ENCODE results near the gene CLDN11.

Gene CLDN11

DNA sequence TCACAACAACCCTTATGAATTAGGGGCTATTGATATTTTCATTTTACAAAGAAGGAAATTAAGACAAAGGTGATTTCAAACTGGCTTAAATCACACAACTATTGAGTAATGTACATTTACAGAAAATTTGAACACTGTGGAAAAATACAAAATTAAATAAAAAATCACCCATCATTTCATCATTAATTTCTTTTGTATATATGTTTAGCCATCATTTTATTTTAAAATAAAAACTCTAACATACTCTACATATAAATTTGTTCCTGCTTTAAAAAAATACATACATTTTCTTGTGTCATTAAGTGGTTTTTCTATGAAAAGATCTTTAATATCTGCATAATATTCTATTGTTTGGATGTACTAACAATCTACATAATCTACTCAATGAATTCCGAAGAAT is 20.2 kb downstream of the CLDN11 start:
- no peak overlapping the region for H3K4me3 Mint-ChIP-seq
- peaks cover 15% of the 10 kb centered on the region for H3K27me3 Mint-ChIP-seq (ENCODE audit: low read depth)
- no peaks in the 10 kb centered on the region for H3K36me3 Mint-ChIP-seq (ENCODE audit: low read depth)
- H3K4me1 Mint-ChIP-seq (ENCODE audit: low read depth), result no peaks in the 10 kb centered on the region
- H3K27ac Mint-ChIP-seq, result no peak overlapping the region
- no peaks in the 10 kb centered on the region for H3K9me3 Mint-ChIP-seq

- peaks cover 15% of the 10 kb centered on the region for H3K27me3 Mint-ChIP-seq (ENCODE audit: low read depth)
- H3K4me1 Mint-ChIP-seq (ENCODE audit: low read depth), result no peaks in the 10 kb centered on the region
- no peaks in the 10 kb centered on the region for H3K9me3 Mint-ChIP-seq
These were observed 21.7 kb downstream of the CLDN11 start for GRCh38 chr3:170440344-170440743.

GRCh38 chr3:170441412-170441811 is 22.7 kb downstream of the CLDN11 start:
- H3K27me3 Mint-ChIP-seq (ENCODE audit: low read depth), result peaks cover 15% of the 10 kb centered on the region
- H3K9me3 Mint-ChIP-seq, result no peaks in the 10 kb centered on the region
- H3K36me3 Mint-ChIP-seq (ENCODE audit: low read depth), result no peaks in the 10 kb centered on the region
- H3K4me3 Mint-ChIP-seq, result no peak overlapping the region
- H3K27ac Mint-ChIP-seq, result no peak overlapping the region
- no peaks in the 10 kb centered on the region for H3K4me1 Mint-ChIP-seq (ENCODE audit: low read depth)

More at GRCh38 chr3:170440344-170440743, 21.7 kb downstream of the CLDN11 start:
- Mint-ChIP-seq H3K27ac (no peak overlapping the region), H3K36me3 (ENCODE audit: low read depth) (no peaks in the 10 kb centered on the region), H3K4me3 (no peak overlapping the region)

DNA sequence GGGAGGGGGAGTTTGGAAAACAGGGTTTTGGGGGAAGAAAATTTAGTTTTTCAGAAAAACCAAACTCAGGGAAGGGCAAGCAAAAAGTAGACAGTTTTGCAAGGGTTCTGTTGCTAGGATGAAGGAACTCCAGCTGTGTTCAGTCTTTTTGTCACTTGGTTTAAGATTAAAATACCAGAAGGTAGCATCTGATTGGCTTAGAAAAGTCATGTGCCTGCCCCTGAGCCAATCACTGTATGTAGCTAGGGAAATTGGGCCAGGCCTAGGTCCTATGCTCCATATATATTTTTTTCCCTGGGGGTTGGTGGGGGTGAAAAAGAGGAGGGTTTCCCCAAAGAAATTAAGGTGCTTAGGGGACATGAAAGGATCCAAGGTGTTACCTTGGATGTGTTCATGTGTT is 24.3 kb downstream of the CLDN11 start:
- H3K4me3 Mint-ChIP-seq, result no peak overlapping the region
- H3K27me3 Mint-ChIP-seq (ENCODE audit: low read depth), result peaks cover 12% of the 10 kb centered on the region
- no peaks in the 10 kb centered on the region for H3K36me3 Mint-ChIP-seq (ENCODE audit: low read depth)
- no peak overlapping the region for H3K27ac Mint-ChIP-seq
- no peaks in the 10 kb centered on the region for H3K9me3 Mint-ChIP-seq
- H3K4me1 Mint-ChIP-seq (ENCODE audit: low read depth), result no peaks in the 10 kb centered on the region

- no peaks in the 10 kb centered on the region for H3K36me3 Mint-ChIP-seq (ENCODE audit: low read depth)
- H3K9me3 Mint-ChIP-seq, result no peaks in the 10 kb centered on the region
- H3K27ac Mint-ChIP-seq, result no peak overlapping the region
These were observed 24.8 kb downstream of the CLDN11 start for GRCh38 chr3:170443457-170443856.

GRCh38 chr3:170448584-170448983 is 29.9 kb downstream of the CLDN11 start:
- no peaks in the 10 kb centered on the region for H3K9me3 Mint-ChIP-seq
- no peaks in the 10 kb centered on the region for H3K36me3 Mint-ChIP-seq (ENCODE audit: low read depth)
- H3K4me1 Mint-ChIP-seq (ENCODE audit: low read depth), result no peaks in the 10 kb centered on the region
- H3K27ac Mint-ChIP-seq, result no peak overlapping the region
- H3K4me3 Mint-ChIP-seq, result no peak overlapping the region
- H3K27me3 Mint-ChIP-seq (ENCODE audit: low read depth), result peaks cover 4% of the 10 kb centered on the region

More at GRCh38 chr3:170443457-170443856, 24.8 kb downstream of the CLDN11 start:
- no peaks in the 10 kb centered on the region for H3K4me1 Mint-ChIP-seq (ENCODE audit: low read depth)
- peaks cover 15% of the 10 kb centered on the region for H3K27me3 Mint-ChIP-seq (ENCODE audit: low read depth)
- H3K4me3 Mint-ChIP-seq, result no peak overlapping the region

GRCh38 chr3:170450039-170450438 is 31.4 kb downstream of the CLDN11 start:
- H3K4me1 Mint-ChIP-seq (ENCODE audit: low read depth), result no peaks in the 10 kb centered on the region
- no peak overlapping the region for H3K27ac Mint-ChIP-seq

DNA sequence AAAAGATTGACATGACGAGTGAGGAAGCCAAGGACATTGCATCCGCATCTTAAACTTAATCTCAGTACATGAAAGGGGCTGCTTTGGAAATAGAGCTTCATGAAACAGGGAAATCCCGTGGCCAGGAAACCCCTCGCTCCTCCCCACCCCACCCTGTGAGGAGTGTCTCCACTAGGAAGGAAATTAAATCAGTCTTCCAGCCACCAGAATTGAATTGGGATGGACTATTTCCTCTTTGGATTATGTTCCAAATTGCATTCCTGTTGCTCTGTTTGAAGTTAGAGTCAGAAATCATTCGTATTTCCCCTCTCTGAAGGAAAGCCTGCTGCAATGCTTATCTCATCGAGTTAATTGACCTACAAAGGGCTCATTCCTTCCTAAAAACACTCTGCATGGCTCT is 35.8 kb downstream of the CLDN11 start:
- Mint-ChIP-seq H3K36me3 (ENCODE audit: low read depth) (no peaks in the 10 kb centered on the region), H3K4me3 (no peak overlapping the region), H3K9me3 (no peaks in the 10 kb centered on the region), H3K27ac (no peak overlapping the region), H3K4me1 (ENCODE audit: low read depth) (no peaks in the 10 kb centered on the region), H3K27me3 (ENCODE audit: low read depth) (peaks cover 5% of the 10 kb centered on the region)

More at GRCh38 chr3:170450039-170450438, 31.4 kb downstream of the CLDN11 start:
- no peaks in the 10 kb centered on the region for H3K36me3 Mint-ChIP-seq (ENCODE audit: low read depth)
- no peaks in the 10 kb centered on the region for H3K9me3 Mint-ChIP-seq
- H3K27me3 Mint-ChIP-seq (ENCODE audit: low read depth), result peaks cover 4% of the 10 kb centered on the region
- no peak overlapping the region for H3K4me3 Mint-ChIP-seq

DNA sequence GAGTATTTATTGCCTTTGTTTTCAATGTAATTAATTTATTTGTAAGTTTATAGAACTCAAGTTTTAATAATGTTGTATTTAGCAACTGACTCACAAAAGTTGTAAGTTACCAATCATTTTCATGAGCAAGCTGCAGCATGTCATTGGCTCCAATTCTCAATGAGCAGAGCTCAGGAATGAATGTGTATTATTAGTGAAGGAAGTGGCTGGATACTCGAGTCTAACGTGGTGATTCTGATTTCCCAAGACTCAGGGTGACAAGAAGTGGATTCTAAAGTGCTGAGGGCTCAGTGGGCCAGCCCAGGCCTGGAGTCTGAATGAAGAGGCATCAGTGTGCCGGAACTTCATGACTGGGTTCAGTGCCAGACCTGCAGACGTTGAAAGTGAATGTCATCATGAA is 39.6 kb downstream of the CLDN11 start:
- Mint-ChIP-seq H3K36me3 (ENCODE audit: low read depth) (no peaks in the 10 kb centered on the region), H3K9me3 (no peaks in the 10 kb centered on the region), H3K4me3 (no peak overlapping the region), H3K4me1 (ENCODE audit: low read depth) (no peaks in the 10 kb centered on the region), H3K27ac (no peak overlapping the region), H3K27me3 (ENCODE audit: low read depth) (peaks cover 5% of the 10 kb centered on the region)

- H3K4me1 Mint-ChIP-seq (ENCODE audit: low read depth), result no peaks in the 10 kb centered on the region
These were observed 44.3 kb downstream of the CLDN11 start for GRCh38 chr3:170463011-170463410.

DNA sequence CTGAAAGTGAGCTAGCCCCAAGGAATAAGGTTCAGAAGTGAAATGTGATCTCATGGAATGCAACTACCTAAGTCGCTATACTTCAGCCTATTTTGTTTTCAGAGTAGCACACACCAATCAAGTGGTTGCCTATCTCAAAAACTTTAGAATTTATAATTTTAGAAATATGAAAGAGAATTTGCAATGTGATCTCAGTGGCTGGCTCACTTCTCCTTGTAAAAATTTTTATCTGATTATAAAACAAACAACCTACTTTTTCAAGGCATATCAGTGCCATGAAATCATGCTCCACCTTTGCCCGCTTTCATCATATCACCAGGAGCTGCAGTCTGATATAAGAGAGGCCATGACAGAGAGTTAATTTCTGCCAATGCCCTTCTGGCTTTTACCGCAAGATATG is 47.3 kb downstream of the CLDN11 start:
- Mint-ChIP-seq H3K9me3 (no peaks in the 10 kb centered on the region), H3K4me3 (no peak overlapping the region), H3K36me3 (ENCODE audit: low read depth) (no peaks in the 10 kb centered on the region), H3K27ac (no peak overlapping the region), H3K4me1 (ENCODE audit: low read depth) (no peaks in the 10 kb centered on the region), H3K27me3 (ENCODE audit: low read depth) (peaks cover 7% of the 10 kb centered on the region)

More at GRCh38 chr3:170463011-170463410, 44.3 kb downstream of the CLDN11 start:
- Mint-ChIP-seq H3K9me3 (no peaks in the 10 kb centered on the region), H3K27me3 (ENCODE audit: low read depth) (peaks cover 7% of the 10 kb centered on the region), H3K36me3 (ENCODE audit: low read depth) (no peaks in the 10 kb centered on the region), H3K27ac (no peak overlapping the region), H3K4me3 (no peak overlapping the region)

DNA sequence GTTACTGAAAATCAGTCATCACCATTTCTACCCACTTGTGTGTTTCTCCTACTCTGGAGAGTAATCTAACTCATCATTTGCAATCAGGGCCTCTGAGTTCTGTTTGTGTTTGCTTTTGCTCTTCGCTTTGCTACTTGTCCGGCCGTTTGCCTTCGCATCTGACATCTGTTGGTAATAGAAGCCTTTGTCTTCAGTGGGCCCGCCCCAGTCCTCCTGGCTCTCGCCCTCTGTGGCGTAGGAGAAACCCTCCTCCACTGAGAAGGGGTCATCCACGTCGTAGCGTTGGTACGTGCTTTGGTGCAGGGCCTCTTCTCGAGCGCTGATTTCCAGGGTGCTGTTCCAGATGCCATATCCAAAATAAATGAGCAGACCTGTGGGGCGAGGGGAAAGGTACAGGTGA is 48.3 kb downstream of the CLDN11 start:
- Mint-ChIP-seq H3K36me3 (ENCODE audit: low read depth) (no peaks in the 10 kb centered on the region), H3K4me1 (ENCODE audit: low read depth) (no peaks in the 10 kb centered on the region), H3K4me3 (no peak overlapping the region), H3K9me3 (no peaks in the 10 kb centered on the region), H3K27ac (no peak overlapping the region), H3K27me3 (ENCODE audit: low read depth) (peaks cover 7% of the 10 kb centered on the region)

DNA sequence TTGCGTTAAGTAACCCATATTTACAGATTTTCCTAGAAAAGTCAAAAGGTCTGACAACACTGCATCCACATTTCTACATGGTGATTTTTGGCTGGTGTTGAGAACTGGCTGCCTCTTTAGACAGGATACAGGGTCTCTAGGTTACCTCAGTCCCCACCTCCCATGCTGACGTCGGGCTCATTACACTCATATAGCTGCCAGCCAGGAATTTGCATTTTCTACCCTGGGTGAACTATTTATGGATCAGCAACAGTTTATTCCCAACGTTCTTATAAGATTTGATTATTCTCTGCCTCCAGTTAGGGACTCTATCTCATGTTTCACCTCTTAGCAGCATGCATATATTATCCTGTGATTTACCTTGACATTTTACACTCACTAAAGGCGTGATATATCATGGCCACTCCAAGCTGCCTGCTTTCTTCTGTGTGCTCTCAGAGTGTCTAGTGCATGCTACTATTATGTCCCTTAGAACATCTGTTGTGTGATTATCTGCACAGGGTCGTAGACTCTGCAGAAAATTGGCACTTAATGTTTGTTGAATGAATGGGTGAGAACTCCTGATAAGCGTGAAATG is 49.0 kb downstream of the CLDN11 start:
- Mint-ChIP-seq H3K4me1 (ENCODE audit: low read depth) (no peaks in the 10 kb centered on the region), H3K27ac (no peak overlapping the region), H3K27me3 (ENCODE audit: low read depth) (peaks cover 7% of the 10 kb centered on the region), H3K4me3 (no peak overlapping the region), H3K36me3 (ENCODE audit: low read depth) (no peaks in the 10 kb centered on the region), H3K9me3 (no peaks in the 10 kb centered on the region)

GRCh38 chr3:170469151-170470062 is 50.7 kb downstream of the CLDN11 start:
- Mint-ChIP-seq H3K27ac (no peak overlapping the region), H3K9me3 (no peaks in the 10 kb centered on the region), H3K4me1 (ENCODE audit: low read depth) (no peaks in the 10 kb centered on the region), H3K4me3 (no peak overlapping the region), H3K27me3 (ENCODE audit: low read depth) (peaks cover 15% of the 10 kb centered on the region), H3K36me3 (ENCODE audit: low read depth) (no peaks in the 10 kb centered on the region)
